ENCODE data around the gene GPC6.

The GPC6 gene

GRCh38 chr13:94248454-94249228 is 1022.0 kb downstream of the GPC6 start:
- H3K4me1 ChIP-seq (ENCODE audit: insufficient read depth, low read length, severe bottlenecking) = no peaks in the 10 kb centered on the region
- no peaks in the 10 kb centered on the region for H3F3A ChIP-seq (ENCODE audit: insufficient read depth, low read length)
- no peaks in the 10 kb centered on the region for H3K36me3 ChIP-seq (ENCODE audit: insufficient read depth, low read length)
- H3K4me3 ChIP-seq (ENCODE audit: low read depth, low read length, poor library complexity, severe bottlenecking) = no peak overlapping the region
- H3K4me2 ChIP-seq (ENCODE audit: low read length) = no peak overlapping the region
- no peaks in the 10 kb centered on the region for H4K20me1 ChIP-seq (ENCODE audit: insufficient read depth, low read length)
- TF ChIP-seq CTCF (IDR thresholded peaks at IDR 0.05; ENCODE audit: low read length) (no peak), EZH2 (IDR thresholded peaks at IDR 0.05; ENCODE audit: borderline replicate concordance, low read length) (no peak)
- no peaks in the 10 kb centered on the region for H3K27me3 ChIP-seq (ENCODE audit: insufficient read depth, low read length)
- 0 out of 2 replicates have a peak, but pooled peaks cover 10% of the 10 kb centered on the region for H3K9me3 ChIP-seq (ENCODE audit: low read length)
- no peak overlapping the region for H3K9ac ChIP-seq (ENCODE audit: low read length)
- no peaks in the 10 kb centered on the region for H3K79me2 ChIP-seq (ENCODE audit: insufficient read depth, low read length)
- H3K27ac ChIP-seq (ENCODE audit: low read depth, low read length, poor library complexity, severe bottlenecking) = no peak overlapping the region
- no peaks in the 10 kb centered on the region for H3K9me2 ChIP-seq (ENCODE audit: low read depth, low read length)
- no peak overlapping the region for H2AFZ ChIP-seq (ENCODE audit: low read length)

DNA sequence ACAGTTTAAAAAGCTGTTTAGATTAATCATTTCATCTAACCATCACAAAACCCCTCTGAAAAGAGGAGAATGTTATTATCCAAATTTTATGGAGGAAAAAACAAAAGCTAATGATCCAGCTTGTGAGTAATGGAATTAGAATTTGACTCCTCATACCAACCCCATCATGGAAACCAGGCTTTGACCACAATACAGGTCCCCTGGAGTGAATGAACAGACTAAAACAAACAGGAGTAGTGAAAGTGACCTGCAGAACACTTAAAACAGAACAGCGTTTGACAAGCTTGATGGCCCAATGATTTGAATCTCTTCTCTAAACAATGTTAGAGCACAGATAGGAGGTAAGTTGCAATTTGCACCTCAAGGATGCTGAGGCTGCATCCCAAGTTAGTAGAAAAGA is 1022.9 kb downstream of the GPC6 start:
- Histone ChIP-seq H3K9ac (ENCODE audit: low read length) (no peak overlapping the region), H3K79me2 (ENCODE audit: insufficient read depth, low read length) (no peaks in the 10 kb centered on the region), H3K27ac (ENCODE audit: low read depth, low read length, poor library complexity, severe bottlenecking) (no peak overlapping the region), H3K27me3 (ENCODE audit: insufficient read depth, low read length) (no peaks in the 10 kb centered on the region), H3K9me3 (ENCODE audit: low read length) (0 out of 2 replicates have a peak, but pooled peaks cover 10% of the 10 kb centered on the region), H2AFZ (ENCODE audit: low read length) (no peak overlapping the region), H3K4me1 (ENCODE audit: insufficient read depth, low read length, severe bottlenecking) (no peaks in the 10 kb centered on the region), H3K9me2 (ENCODE audit: low read depth, low read length) (no peaks in the 10 kb centered on the region), H3K4me2 (ENCODE audit: low read length) (no peak overlapping the region), H4K20me1 (ENCODE audit: insufficient read depth, low read length) (no peaks in the 10 kb centered on the region), H3F3A (ENCODE audit: insufficient read depth, low read length) (no peaks in the 10 kb centered on the region), H3K4me3 (ENCODE audit: low read depth, low read length, poor library complexity, severe bottlenecking) (no peak overlapping the region), H3K36me3 (ENCODE audit: insufficient read depth, low read length) (no peaks in the 10 kb centered on the region)
- TF ChIP-seq EZH2 (IDR thresholded peaks at IDR 0.05; ENCODE audit: borderline replicate concordance, low read length) (no peak), CTCF (IDR thresholded peaks at IDR 0.05; ENCODE audit: low read length) (no peak)

DNA sequence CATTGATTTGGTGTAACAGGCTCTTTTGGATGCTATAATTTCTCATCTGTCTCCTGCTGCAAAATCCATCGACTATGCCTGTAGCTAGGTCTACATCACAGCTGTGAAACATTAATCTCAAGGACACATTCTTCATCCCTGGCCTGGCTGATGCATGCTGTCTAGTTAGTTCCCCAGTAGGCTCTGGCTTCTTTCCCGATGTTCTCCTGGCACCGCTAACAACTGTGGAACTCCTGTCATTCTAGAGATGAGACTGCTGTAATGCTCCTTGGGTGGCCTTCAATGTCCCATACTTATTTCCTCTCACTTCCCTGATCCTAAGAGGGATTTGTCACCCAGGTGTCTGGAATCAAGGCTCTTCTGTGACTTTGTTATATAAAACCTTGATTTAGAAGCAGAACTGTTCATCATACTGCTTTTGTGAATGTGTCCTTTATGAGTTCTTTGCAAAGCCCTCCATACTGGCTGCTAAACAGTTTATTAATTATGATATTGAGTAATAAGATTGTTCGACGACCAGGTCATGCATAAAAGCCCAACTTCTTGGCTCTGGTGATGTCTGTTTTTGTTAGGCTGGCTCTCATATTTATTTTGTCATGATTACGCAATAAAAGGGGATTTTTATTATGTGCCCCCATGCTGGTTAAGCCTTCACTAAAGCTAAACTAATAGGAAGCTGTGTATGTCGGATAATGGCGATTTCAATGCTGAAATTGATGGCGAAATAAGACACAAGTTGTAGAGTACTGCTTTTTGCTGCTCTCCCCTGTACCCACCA is 1025.4 kb downstream of the GPC6 start:
- no peak overlapping the region for H3K27ac ChIP-seq (ENCODE audit: low read depth, low read length, poor library complexity, severe bottlenecking)
- no peak overlapping the region for H3K4me2 ChIP-seq (ENCODE audit: low read length)
- H3K36me3 ChIP-seq (ENCODE audit: insufficient read depth, low read length) = no peaks in the 10 kb centered on the region
- no peaks in the 10 kb centered on the region for H3K27me3 ChIP-seq (ENCODE audit: insufficient read depth, low read length)
- no peaks in the 10 kb centered on the region for H3K9me2 ChIP-seq (ENCODE audit: low read depth, low read length)
- H3K9me3 ChIP-seq (ENCODE audit: low read length) = 0 out of 2 replicates have a peak, but pooled peaks cover under 1% of the 10 kb centered on the region
- TF ChIP-seq CTCF (IDR thresholded peaks at IDR 0.05; ENCODE audit: low read length) (no peak), EZH2 (IDR thresholded peaks at IDR 0.05; ENCODE audit: borderline replicate concordance, low read length) (no peak)
- H3K4me1 ChIP-seq (ENCODE audit: insufficient read depth, low read length, severe bottlenecking) = no peaks in the 10 kb centered on the region
- no peaks in the 10 kb centered on the region for H3F3A ChIP-seq (ENCODE audit: insufficient read depth, low read length)
- H3K9ac ChIP-seq (ENCODE audit: low read length) = no peak overlapping the region
- no peak overlapping the region for H3K4me3 ChIP-seq (ENCODE audit: low read depth, low read length, poor library complexity, severe bottlenecking)
- no peaks in the 10 kb centered on the region for H3K79me2 ChIP-seq (ENCODE audit: insufficient read depth, low read length)
- no peak overlapping the region for H2AFZ ChIP-seq (ENCODE audit: low read length)
- H4K20me1 ChIP-seq (ENCODE audit: insufficient read depth, low read length) = no peaks in the 10 kb centered on the region

All from OCI-LY1 (cell line).